Spleen (tissue), 7 donors: Measurements from ENCODE around the gene PRSS22.

Source experiments
- CTCF ChIP-seq, 11 experiments: fragments of 200-600 bp in 7 of 11; fragments of 450-650 bp in 4 of 11; sonication (generic) in 4 of 11; IDR thresholded peaks in 8 of 11; conservative IDR thresholded peaks in 3 of 11; 1 replicate in 7 of 11; 2 replicates in 4 of 11; pipeline versions ENCODE4 v1.4.0 to v1.8.0; 2016 to 2021; ENCODE audit warnings: antibody characterized with exemption in 11 of 11, inconsistent platforms in 4 of 11, mild to moderate bottlenecking in 1 of 11
- POLR2A ChIP-seq, 3 donors: fragments of 450-650 bp; IDR thresholded peaks; one replicate each; pipeline ENCODE4 v1.5.1; 2017; ENCODE audit warnings: antibody characterized with exemption in 3 of 3, mild to moderate bottlenecking in 1 of 3
- POLR2AphosphoS5 ChIP-seq, 3 donors: sonication (generic); formaldehyde crosslinking; IDR thresholded peaks; one replicate each; pipeline ENCODE4 v1.5.1; 2017; ENCODE audit warnings: antibody characterized with exemption in 3 of 3
- donor health status: DM: no; HTN: no; CAD: no; lungs with moderate emphysema.
- donor health status: DM: no; HTN: no; CAD: no.
- donor health status: DM: no; HTN: no; CAD: no.

GRCh38 chr16:2822496-2822895 is 35.5 kb downstream of the PRSS22 start:
- no peak for TF ChIP-seq CTCF (IDR thresholded peaks at IDR 0.05 in 8 of 11, conservative IDR thresholded peaks at IDR 0.05 in 3 of 11)
- no peak for TF ChIP-seq POLR2AphosphoS5 (IDR thresholded peaks at IDR 0.05)
- no peak for TF ChIP-seq POLR2A (IDR thresholded peaks at IDR 0.05)
